ENCODE measurements around the gene ARMC5.
"Not testable (repeated sequence)": the region's sequence is repeated elsewhere in the genome, so short reads cannot be mapped to it uniquely, and the experiment has no call there.

Gene ARMC5

DNA sequence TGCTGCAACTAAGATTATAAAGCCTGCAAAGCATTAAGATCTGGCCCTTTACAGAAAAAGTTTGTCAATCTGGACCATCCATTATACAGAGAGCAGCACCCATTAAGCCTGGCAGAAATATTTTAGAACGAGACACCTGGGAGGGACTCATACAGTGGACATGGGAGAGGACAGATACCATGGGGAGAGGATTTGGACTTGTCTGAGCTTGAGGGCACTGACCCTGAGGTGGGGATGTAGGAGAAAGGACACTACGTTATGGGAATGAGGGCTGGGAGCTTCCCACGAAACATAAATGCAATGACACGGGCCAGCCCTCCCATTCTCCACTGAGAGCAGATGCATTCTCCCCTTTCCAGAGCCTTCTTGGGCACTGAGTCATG, 42.7 kb downstream of the ARMC5 start:
- no peak for DNase-seq (ENCODE audit: low spot score)

DNA sequence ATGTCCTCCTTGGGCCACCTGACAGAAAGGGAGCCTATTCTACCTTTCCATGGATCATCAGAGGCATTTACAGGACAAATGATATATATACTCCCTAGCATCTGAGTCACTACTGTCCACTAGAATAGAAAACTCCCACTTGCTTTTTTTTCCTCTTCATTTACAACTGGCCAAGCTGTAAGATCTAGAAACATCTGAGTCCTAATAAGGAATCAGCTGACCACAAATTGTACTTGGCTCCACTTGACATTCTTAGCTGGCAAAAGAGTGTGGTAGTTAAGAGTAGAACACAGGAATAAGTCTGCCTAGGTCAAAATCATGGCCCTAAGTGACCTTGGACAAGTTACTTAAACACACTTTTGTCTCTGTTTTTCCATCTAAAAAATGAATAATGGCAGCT, 43.7 kb downstream of the ARMC5 start:
- no peak for DNase-seq (ENCODE audit: low spot score)

DNA sequence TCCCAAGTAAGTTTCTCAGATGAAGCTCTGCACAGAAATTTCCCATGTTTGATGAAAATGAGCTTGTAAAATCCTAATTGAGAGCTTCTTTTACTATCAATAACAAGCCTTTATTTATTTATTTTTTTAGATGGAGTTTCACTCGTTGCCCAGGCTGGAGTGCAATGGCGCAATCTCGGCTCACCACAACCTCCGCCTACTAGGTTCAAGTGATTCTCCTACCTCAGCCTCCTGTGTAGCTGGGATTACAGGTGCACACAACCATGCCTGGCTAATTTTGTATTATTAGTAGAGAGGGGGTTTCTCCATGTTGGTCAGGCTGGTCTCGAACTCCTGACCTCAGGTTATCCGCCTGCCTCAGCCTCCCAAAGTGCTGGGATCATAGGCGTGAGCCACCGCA, 44.3 kb downstream of the ARMC5 start:
- DNase-seq (ENCODE audit: low spot score) = not testable (repeated sequence)

DNA sequence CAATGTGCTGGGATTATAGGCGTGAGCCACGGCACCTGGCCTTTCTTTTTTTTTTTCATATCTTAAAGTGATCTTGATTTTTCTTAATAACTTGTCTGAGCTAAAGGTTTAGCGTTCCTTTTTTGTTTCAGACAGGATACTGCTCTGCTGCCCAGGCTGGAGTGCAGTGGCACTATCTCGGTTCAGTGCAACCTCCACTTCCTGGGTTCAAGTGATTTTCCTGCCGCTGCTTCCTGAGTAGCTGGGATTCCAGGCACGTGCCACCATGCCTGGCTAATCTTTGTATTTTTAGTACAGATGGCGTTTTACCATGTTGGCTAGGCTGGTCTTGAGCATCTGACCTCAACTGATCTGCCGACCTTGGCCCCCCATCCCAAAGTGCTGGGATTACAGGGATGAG, 44.9 kb downstream of the ARMC5 start:
- no peak for DNase-seq (ENCODE audit: low spot score)

DNA sequence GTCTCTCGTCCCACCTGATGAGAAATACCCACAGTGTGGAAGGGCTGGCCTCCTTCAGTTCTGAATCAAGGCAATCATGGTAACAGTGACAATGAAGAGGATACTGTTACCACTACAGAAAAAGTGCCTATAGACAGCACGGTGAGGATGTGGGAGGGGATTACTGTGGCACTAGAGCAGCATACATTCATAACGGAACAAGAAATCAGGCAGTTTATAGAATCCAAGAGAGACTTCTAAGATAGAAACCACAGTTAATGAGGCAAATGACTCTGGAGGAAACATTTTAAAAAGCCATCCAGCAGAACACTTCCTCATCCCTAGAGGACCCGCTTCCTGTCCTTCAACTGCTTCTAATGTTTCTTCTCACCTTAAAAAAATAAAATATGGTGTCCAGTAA, 46.2 kb downstream of the ARMC5 start:
- no peak for DNase-seq (ENCODE audit: low spot score)

DNA sequence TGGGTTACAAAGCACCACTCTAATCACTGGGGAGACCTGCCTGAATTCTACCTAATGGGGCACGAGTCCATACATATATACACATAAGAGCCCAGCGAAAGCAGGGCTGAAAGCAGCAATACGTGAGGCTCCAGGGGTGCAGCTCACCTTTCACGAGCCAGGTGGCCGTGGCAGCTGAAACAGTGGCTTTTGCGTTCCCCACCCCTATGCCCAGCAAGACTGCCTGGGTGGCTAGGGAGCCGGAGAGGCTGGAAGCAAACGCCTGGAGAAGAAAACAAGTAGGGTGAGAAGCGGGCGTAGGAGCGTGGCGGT, 48.3 kb downstream of the ARMC5 start:
- DNase-seq (ENCODE audit: low spot score) = peak; percentile 37

DNA sequence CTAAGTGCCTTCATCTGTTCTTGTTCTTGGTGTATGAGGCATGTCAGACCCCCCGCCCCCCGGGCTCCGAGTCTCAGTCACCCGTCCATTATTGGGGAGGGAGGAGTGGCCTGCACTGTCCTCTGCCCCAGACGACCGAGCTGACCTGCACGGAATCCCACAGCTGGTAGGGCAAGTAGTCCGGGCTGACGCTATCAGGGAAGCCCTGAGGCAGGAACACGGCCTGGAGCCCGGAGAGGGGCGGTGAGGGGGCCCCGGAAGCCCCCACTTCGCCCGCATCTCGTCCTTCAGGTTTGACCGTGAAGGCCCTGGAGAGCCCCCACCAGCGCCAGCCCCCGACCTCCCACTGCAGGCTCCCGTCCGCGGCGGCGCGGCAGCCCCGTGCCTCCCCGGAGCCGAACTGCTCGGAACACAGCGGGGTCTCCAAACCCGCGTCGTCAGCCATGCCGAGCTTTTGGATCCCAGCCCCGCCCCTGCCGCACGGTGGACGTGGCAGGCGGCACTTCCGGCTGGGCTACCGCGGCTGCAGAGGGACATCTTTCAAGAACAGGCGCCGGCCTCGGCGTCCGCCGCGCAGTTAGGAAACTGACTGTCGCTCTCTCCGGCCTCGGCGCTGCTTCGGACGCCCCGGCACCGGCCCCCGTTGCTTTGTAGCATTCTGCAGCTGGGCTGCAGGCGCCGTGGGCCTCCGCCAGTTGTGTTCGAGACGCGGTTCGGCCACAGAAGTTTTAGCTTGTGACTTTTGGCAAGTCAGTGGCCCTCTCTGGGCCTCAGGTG, 48.8 kb downstream of the ARMC5 start, which contains the start of gene RUSF1:
TSS of gene RUSF1 (minus strand) at position 463 of the 777 bp plus-strand sequence. CDS start at position 445, 18 bp downstream.
- DNase-seq (ENCODE audit: low spot score) = peak; percentile 75

DNA sequence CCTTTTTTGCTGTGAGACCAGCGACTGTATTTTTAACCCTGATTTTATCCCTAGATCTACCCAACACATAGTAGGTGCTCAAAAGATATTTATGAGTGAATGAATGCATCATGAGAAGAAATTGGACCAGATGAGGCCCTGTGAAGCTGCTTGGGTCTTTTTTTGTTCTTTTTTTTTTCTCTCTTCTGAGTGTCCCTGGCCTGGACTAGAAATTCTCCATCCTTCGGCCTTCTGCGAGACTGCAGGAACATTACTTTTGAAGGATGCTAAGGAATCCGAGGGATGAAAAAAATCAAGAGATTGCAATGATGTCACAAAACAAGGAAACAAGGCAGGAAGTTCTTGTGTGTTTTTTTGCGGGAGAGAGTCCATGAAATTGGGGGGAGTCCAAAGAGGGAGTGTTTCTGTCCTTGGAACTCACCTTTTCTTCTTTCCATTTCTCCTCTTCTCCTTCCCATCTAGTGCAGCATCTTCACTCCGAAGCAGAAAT, 49.5 kb downstream of the ARMC5 start:
- no peak for DNase-seq (ENCODE audit: low spot score)

DNA sequence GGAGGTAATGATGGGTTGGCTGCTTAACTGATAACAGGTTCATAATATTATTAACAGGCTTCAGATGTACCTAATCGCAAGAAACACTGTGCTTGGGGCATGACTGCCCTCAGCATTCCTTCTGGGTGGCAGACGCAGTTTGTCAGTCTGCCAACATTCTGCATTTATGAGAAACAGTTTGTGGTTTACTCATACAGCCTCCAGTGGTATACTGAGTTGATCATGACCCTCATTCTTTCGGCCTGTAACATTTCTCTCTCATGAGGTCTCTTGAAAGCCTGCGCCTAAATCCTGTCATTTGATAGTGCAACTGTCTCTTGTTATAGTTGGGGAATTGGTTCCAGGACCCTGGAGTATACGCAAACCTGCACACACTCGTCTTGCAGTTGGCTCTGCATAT, 53.8 kb downstream of the ARMC5 start:
- DNase-seq (ENCODE audit: low spot score) = no peak

DNA sequence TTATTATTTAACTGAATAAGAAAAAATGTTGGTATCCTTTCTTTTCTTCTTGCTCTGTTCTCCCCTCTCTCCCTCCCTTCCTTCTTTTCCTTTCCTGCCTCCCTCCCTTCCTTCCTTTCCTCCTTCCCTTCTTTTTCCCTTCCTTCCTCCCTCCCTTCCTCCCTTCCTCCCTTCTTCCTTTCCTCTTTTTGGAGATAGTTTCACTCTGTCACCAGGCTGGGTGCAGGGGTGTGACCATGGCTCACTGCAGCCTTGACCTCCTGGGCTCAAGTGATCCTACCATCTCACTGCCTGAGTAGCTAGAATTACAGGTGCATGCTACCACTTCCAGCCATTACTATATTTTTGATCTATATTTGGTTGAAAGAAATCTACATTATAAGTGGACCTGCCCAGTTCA, 54.6 kb downstream of the ARMC5 start:
- DNase-seq (ENCODE audit: low spot score) = no peak
